Activated gamma-delta T cell treated with Interleukin-2 at 50 U/mL for 16 hours (primary cell): Measurements from ENCODE around the gene LTA4H.
"Not testable (repeated sequence)": the region's sequence is repeated elsewhere in the genome, so short reads cannot be mapped to it uniquely, and the experiment has no call there.

Experiments
- DNase-seq: peaks from one replicate; pipeline ENCODE4 v3.0.0-alpha.2; 2020

Gene LTA4H

GRCh38 chr12:95988506-95989275 lies 46.7 kb downstream of the LTA4H start:
- no peak for DNase-seq

GRCh38 chr12:95986635-95987570 lies 48.5 kb downstream of the LTA4H start:
- no peak for DNase-seq

DNA sequence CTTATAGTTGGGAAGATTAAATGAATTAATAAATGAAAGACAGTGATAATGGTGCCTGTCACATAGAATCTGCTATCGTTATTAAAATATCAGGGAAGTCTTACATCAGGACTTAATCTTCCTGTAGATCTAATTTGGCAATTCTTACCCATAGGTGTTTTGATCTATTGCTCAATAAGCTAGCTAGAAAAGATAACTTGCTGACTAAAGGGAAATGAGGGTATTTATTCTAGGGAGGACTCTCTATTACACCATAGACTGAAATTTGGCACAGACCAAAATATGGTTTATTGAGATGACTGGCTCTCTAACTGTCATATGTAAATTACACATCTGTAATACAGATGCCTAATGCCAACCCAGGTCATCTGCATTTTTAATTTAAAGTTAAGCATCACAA lies 50.7 kb downstream of the LTA4H start:
- no peak for DNase-seq

- no peak for DNase-seq
These were observed 52.8 kb downstream of the LTA4H start for GRCh38 chr12:95982602-95983001.

GRCh38 chr12:95980437-95980836 lies 55.0 kb downstream of the LTA4H start:
- no peak for DNase-seq

DNA sequence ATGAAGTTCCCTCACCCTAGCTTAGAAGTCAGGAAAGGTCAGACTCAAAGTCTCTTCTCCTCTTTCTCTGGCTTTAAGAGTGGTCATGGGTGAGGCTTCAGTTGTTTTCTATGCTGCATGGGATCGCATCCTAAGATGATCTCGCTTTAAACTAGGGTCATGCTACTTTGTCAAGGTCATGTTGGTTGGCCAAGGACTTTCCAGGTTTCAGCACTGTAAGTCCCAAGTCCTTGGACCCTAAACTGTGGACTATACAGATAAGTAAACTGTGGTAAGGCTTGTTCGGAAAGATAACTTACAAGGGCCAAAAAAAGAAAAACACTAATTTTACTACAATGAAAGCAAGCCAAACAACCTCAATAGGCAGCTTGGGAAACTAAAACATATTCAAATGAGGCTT lies 56.6 kb downstream of the LTA4H start:
- DNase-seq = no peak

DNA sequence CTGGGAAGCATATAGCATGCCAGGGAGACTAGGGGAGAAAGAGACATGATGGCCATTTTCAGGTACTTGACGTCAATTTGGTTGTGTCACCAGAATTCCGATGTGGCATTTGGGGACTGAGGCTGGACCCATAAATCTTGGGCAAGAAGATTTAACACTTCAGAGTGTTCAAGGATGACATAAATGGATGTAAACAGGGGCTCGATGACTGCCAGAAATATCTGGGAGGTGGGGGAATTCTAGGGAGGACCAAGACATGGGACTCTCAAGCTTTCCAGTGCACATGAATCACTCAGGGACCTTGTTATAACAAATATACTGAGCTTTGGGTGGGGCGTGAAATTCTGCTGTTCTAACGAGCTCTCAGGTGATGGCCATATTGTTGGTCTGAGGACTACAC lies 57.0 kb downstream of the LTA4H start:
- no peak for DNase-seq

- no peak for DNase-seq
These were observed 57.6 kb downstream of the LTA4H start for GRCh38 chr12:95977764-95978305.

DNA sequence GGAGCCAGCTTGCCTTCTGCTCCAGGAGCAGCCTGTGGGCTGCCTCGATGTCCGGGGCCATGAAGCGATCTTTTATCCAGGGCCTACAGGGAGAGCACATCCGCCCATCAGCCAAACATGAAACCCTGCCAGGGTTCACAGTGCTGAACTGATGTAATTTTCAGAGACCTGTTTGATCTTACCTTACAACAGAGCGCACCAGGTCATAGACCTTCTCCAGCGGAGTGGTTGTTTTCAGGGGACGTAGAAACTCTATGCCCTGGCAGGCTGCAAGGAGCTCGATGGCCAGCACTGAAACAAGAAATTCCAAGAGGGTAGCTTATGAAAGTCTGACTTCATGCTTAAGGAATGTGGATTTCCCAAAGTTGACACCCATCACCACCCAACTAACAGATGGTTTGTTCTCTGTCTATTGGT lies 59.0 kb downstream of the LTA4H start:
- no peak for DNase-seq

GRCh38 chr12:95975491-95975890 lies 59.9 kb downstream of the LTA4H start:
- no peak for DNase-seq

- DNase-seq = no peak
These were observed 61.0 kb downstream of the LTA4H start for GRCh38 chr12:95974358-95974757.

DNA sequence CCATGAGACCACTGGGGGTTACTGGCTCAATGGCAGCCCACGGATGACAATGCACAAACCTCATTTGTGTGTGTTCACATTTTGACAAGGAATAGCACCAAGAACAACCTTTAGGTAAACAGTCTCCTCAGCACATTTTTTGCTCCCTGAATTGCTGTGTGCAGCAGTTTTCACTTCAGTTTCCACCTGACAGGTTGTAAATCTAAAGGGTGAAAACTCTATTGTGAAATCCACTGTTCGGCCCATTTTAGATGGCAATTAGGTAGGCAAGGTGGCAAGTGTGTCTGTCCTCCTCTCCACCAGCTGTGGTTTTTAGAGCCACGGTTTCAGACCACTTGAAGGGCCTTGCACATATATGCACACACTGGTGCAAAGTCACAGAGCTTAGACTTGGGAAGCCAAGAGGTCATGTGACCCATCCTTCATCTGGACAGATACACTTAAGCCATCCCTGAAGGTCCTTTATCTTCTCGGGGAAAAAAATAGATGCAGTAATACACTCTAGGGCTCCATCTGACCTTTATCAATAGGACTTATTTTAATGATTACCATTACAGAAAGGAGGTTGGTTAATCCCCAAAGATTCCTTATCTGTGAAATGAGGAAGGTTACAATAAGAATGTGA lies 62.4 kb downstream of the LTA4H start:
- DNase-seq = no peak

GRCh38 chr12:95970905-95971304 lies 64.5 kb downstream of the LTA4H start:
- DNase-seq = no peak

DNA sequence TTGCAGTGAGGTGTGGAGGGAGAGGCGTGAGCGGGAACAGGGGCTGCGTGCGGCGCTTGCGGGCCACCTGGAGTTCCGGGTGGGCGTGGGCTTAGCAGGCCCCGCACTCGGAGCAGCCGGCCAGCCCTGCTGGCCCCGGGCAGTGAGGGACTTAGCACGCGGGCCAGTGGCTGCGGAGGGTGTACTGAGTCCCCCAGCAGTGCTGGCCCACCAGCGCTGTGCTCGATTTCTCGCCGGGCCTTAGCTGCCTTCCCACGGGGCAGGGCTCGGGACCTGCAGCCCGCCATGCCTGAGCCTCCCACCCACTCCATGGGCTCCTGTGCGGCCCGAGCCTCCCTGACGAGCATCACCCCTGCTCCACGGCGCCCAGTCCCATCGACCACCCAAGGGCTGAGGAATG lies 66.3 kb downstream of the LTA4H start:
- DNase-seq = not testable (repeated sequence)

- no peak for DNase-seq
These were observed 68.1 kb downstream of the LTA4H start for GRCh38 chr12:95967301-95967700.

- DNase-seq = no peak
These were observed 69.0 kb downstream of the LTA4H start for GRCh38 chr12:95966287-95966870.

- no peak for DNase-seq
These were observed 72.3 kb downstream of the LTA4H start for GRCh38 chr12:95963096-95963495.

DNA sequence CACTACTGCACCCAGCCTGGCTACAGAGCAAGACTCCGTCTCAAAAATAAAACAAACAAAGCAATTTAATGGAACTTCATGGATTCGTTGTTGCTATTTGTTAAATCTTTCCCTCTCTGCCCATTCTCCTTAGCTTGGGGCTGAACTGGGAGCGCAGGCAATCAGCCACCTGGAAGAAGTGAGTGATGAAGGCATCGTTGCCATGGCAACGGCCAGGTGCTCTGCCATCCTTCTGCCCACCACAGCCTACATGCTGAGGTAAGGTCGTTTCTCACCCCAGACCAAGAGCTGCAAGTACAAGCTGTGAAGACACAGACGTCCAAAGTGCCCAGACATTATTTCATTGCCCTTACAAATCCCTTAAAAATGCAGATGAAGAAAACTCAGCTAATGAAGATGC lies 73.2 kb downstream of the LTA4H start:
- no peak for DNase-seq

- DNase-seq = no peak
These were observed 75.1 kb downstream of the LTA4H start for GRCh38 chr12:95960241-95960640.

DNA sequence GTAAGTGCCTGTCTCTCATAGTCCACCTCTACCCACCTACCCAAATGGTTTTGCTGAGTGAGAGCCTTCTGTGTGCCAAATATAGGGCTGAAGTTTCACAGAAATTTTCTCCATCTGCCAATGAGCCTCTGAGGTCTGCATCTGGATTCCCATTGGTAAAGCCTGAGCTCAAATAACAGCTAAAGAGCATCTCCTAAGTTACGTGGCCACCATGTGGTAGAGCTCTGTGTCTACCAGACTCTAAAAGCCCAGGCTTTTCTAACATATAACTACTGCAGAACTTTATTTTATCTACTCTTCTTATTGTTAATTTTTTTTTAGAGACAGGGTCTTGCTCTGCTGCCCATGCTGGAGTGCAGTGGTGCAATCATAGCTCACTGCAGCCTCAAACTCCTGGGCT lies 76.3 kb downstream of the LTA4H start:
- DNase-seq = no peak

GRCh38 chr12:95956557-95957145 lies 78.7 kb downstream of the LTA4H start:
- DNase-seq = no peak

- no peak for DNase-seq
These were observed 79.7 kb downstream of the LTA4H start for GRCh38 chr12:95955549-95956159.
